Activated T-helper 9 cell treated with anti-CD3 and anti-CD28 coated beads, Interleukin-2, amount 50 U/mL, for 16 hours (primary cell): ENCODE measurements around the gene PRPF6.
A peak's percentile ranks its signal among the peaks of the same experiment; 100 is the strongest.

Experiments
- DNase-seq: peaks from one replicate; pipeline ENCODE4 v3.0.0-alpha.2; 2020; ENCODE audit warnings: low read depth

The PRPF6 gene

DNA sequence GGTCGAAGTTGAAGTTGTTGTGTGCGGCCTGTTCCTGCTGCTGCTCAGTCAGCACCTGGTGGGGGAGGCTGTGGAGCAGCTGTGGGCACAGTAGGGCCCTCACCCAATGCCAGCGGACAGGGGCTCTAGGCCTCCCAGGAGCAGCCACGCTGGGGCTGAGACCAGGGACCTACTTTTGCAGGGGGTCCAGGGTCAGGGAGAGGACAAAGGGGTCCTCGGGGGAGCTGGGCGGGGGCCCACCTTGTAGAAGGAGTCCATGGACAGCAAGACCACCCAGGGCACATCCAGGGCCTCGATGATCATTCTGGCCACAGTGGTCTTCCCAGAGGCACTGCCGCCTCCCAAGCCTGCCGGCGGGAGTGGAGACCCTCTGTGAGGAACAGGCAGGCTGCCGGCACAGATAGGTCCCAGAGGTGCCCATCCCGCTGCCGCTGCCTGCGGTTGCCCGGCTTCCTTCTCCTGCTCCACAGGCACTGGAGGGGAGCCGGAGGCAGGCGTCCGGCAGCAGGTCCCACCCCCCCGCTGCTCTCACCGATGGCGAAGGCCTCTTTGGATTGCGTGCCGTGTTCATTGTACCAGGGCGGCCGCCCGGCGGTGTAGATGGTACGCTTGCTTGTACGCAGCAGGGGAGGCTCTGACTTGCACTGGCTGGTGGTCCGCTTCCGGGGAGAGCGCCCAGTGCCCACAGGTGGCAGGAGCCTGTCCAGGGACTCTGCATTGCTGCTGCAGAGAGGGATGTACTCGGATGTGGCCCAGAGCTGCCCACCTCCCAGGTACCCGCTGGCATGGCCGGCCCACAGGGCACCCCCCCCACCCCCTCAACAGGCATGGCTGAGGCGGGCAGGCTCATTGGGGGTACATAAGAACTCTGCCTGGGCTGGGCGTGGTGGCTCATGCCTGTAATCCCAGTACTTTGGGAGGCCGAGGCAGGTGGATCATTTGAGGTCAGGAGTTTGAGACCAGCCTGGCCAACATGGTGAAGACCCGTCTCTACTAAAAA lies 34.7 kb upstream of the PRPF6 start:
- no peak for DNase-seq

DNA sequence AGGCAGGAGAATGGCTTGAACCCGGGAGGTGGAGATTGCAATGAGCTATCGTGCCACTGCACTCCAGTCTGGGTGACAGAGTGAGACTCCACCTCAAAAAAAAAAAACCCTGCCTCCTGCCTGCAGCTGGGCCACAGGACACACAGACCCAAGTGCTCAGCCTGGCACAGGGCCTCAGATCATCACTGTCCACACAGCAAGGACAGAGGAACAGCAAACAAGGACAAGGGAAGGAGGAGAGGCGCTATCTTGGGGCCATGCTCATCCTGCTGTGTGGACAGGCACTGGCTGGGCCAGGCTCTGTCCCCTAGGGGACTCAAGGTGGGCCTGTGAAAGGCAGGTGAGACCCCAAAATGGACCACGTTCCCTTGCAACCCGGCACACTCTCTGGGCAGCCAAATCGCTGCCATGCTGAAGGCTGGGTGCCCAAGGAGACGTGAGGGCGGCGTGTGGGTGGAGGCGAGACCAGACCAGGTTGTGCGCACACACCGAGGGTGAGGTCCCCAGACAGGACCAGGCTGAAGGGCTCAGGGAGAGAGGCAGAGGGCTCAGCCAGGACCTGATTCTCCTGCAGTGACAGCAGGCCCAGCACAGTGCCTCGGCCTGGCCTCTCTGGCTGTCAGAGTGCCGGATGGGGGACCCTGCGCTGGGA lies 33.8 kb upstream of the PRPF6 start:
- no peak for DNase-seq

DNA sequence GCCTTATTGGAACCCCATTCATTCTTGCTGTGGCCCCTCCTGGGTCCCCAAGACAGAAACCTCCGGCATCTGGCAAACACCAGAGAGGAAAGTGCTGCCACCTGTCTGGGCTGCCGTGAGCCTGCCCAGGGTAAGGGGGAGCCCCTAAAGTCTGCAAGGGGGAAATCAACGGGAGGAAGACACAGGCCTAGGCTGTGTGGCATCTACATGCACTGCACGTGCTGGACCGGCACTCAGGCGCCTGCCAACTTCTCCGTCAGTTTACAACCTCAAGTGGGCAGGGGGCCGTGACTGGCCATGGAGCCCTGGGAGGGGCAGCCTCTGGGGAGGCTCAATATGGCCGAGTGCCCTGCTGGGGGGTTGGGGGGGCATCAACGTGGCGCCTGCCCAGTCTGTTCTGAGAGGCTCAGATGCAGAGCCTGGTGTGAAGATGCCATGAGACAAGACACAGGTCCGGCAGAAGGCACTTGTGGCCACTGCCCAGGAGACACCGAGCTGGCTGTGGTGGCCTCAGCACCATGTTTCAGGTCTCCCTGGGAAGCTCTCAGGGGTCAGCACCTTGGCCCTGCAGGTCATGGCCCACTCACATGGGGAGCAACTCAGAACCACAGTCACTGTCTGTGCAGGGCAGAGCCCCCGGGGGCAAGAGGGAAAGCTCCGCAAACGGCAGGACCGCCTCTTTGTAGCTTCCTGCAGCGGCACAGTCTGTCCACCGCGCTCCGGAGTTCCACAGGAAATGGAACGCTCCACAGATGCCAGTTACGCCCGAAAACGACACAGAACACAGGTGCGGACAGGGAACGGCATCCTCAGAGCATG lies 33.1 kb upstream of the PRPF6 start:
- DNase-seq = no peak

DNA sequence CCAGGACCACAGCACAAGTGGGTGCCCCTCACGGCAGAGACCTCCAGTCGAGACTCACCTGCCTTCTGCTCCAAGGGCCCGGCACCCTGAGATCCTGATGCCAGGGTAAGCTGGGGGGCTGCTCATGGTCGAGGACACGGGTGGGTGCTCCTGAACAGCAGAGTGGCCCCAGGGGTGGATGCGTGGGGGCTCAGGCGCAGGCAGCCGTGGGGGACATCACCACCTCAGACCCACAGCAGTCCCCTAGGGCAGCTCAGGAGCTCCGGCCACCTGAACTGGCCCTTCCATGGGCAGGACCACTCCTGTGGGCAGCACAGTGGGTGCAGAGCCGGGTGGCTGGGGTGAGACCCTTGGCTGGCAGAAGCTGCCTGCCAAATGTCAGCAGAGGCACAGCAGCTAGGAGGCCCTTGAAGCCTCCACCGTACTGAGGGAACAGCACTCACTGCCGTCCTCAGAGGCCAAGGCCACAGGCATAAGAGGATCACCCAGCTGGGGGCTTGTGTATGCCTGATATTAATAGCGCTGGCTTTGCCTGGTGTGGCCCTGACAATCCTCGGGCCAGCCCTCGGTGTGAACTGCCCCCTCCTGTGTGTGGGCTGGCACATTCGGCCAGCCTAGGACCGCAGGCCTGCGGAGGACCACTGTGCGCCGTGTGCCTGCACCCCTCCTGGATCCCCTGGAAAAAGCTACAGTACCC lies 30.1 kb upstream of the PRPF6 start:
- DNase-seq = no peak

DNA sequence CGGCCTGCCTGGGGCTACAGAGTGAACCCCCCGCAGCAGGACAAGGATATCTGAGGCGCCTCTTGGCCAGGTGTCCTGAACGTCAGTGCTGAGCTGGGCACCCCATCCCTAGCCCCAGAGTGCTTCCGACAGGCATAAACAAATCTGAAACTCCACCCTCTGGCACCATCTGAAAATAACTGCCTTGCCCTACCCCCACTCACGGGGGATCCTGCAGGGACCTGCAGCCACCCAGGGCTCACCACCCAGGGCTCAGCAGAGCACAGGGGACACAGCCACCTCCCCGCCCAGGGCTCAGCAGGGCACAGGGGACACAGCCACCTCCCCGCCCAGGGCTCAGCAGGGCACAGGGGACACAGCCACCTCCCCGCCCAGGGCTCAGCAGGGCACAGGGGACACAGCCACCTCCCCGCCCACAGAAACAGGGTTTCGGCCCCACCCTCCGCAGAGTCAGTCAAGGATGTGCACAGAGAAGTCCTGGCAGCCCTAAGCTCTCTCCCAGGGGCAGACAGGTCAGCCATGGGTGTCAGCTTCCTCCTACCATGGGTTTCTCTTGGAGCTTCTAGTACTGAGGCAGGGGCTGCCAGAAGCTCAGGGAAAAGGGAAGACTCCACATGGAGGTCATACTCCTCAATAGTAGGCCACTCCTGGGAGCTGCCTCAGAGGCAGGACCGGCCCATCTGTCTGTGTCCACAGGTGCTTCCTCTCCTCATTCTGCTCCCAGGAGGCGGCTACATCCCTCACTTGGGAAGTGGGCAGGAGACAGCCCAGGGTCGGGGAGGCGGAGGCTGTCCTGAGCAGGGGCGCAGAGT lies 29.3 kb upstream of the PRPF6 start:
- no peak for DNase-seq

DNA sequence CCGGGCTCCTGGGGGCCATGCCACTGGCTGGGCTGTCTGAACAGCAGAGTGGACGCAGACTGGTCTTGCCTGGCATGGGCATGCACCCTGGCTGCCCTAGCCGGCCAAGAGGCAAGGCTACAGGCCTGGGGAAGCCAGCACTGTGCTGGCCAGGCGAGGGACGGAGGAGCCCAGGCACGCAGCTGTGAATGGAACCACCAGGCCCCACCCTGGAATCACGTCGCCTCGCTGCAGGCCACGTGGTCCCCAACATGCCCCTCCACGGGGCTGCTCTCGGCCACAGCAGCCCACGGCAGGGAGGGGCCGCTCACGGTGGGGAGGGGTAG lies 28.8 kb upstream of the PRPF6 start:
- DNase-seq = no peak

DNA sequence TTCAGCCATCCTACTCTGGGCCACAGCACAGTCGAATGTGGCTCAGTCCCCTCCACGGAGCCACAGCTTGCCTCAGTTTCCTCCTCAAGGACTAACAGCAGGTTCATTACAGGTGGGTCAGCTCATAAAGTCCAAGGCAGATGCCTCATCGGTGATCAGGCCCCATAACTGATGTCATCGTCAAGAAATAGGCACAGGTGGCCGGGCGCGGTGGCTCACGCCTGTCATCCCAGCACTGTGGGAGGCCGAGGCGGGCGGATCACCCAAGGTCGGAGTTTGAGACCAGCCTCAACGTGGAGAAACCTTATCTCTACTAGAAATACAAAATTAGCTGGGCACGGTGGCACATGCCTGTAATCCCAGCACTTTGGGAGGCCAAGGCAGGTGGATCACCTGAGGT lies 28.2 kb upstream of the PRPF6 start:
- no peak for DNase-seq

DNA sequence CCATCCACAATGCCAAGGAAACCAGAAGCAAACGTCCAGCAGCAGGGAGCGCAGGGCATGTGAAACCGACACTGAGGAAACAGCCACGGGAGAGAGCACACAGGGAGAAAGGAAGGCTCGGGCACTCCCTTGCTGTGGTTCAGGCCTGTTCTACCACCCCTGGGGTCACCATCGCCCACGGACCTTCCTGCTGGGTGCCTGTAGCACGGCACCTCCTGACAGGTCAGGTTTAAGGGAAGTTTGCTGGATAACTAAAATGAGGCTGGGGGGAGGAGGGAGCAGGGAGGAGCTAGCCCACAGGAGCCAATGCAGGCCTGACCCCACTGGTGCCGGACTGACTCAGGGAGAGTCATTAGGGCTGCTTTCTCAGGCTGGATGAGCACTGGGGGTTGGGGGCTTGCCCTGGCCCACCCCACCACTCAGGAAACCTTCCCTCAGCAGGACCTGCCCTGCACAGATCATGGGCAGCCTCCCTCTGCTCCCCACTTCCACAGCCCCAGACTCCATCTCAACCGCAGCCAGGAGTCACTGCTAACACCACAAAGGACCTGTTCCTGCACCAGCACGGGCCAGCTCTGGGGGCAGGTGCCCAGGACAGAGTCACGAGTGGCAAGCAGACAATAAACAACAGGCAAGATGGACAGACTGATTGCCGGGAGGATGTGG lies 27.0 kb upstream of the PRPF6 start:
- DNase-seq = no peak

DNA sequence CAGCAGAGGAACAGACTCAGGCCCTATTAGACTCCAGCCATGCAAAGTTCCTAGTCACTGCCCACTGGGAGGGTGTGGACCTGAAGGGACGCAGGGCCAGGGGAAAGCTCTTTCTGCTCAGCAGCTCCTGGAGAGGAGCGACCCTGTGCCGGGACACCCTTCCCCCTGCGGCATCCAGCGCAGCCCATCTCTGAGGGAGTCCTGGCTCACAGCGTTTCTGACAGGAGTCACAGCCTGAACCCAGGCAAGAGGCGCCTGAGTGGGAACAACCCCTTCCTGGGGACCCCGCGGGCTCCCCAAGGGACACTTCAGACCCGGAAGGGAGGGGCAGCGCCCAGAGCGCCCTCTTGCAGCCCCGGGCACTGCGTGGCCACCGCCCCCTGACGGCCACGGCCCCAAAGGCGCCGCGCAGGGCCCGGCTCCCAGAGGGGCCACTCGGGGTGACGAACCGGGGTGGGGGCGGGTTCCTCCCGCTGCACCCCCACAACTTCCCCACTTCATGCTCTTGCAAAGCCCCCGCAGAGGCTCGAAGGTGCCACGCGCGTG lies 25.6 kb upstream of the PRPF6 start:
- no peak for DNase-seq

DNA sequence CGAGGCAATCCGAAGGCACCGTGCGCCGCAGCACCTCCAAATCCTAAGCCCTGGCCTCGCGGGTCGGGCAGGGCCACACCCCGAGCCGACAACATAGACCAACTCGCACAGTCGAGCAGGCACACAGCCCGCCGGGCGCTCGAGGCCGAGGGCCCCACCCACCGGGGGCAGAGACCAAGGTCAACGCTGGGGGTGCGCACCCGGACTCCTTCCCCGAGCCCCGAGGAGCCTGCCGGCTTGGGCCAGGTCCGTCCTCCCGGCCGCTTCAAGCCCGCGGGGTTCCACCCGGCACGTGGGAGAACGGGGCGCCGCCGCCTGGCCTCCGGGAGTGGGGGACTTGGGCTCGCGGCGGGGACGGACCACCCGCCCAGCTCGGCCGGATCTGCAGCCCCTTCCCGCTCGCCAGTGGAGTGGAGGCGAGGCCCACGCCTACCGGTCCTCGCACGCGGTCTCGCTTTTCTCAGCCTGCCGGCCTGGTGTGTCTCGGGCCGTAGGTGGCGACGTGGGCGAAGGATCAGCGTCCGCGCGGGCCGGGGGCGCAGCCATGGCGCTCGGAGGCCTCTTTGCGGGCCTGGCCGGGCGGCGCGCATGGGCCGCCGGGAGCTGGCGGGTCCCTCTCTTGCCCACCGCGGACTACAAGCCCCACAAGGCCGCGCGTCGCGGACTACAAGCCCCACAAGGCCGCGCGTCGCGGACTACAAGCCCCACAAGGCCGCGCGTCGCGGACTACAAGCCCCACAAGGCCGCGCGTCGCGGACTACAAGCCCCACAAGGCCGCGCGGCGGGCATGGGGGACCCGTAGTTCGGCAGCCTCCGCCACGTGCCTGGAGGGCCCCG lies 24.9 kb upstream of the PRPF6 start, which contains the start of gene UCKL1:
Gene UCKL1, minus strand, starts transcription at position 590 of the 837 bp plus-strand sequence. Its CDS starts 44 bp downstream, at position 546.
- DNase-seq = peak; percentile 88

DNA sequence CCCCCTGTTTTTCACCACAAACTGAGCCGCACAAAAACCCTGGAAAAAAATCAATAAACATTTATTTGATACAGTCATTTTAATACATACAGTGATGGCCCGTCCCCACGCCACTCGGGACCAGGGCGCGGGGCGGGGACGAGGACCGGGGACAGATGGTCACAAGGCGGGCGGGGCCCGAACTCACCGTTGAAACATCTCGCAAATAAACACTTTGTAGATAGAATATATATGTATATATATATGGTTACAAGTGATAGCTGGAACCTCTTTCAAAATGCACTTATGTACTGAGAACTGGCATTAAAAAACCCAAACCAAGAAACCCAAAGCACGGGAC lies 24.3 kb upstream of the PRPF6 start:
- no peak for DNase-seq

DNA sequence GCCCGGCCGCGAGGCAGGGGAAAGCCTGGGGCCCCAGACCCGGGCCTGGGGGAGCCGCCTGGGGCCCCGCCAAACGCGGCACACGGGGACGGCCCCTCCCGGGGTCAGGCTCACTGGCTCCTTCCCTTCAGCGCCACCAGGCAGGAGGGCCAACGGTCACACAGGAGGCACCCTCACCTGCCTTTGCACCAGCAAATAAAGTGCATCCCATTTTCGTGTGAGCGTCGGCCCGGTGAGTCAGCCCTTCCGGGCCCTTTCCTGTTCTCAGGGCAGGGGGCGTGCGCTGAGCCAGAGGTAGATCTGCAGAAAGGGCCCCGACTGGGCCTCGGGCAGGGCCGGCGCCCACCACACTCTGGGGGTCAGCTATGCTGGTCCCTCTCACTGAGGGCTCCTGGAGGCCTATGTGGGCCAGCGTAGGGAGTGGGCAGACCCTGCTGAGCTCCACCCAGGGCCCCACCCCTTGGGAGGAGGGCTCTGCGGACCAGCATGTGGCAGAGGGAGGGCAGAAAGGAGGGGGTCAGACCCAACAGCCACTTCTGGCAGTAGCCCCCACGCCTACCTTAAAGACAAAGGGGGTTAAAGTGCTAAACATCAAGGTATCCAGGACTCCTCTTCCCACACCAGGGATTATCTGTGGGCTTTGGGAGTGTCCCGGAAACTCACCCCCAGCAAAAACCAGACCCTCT lies 23.8 kb upstream of the PRPF6 start:
- peak; percentile 72 for DNase-seq

DNA sequence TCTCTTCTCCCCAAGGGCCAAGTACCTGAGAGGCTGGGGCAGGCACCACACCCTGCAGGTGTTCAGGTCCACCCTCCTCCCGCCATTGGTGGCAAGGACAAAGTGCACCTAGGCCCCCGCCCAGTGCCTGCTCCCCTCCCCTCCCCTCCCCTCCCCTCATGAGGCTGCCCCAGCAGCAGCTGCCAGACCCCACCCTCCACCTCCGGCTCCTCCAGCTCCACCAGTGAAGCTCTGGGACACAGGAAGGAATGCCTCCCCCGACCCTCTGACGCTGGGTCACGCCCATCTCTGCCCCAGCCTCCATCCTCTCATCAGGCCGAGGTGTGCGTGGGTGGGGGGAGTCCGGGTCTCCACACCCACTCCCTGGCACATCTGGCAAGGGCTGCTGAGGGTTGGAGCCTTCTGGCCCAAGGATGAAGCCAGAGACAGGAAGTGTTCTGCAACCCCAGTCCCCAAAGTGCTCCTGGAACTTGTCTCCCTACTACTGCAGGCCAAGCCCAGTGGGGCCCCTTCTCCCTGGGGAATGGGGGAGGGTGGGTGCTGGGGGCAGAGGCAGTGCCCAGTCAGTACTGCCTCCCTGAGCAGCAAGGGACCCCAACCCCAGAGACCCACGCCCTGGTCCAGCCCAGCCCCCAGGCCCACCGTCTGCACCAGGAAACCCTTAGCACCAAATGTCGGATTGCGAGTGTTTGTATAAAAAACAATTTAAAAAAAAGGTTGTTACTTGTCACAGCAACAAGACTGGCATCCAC lies 23.1 kb upstream of the PRPF6 start:
- DNase-seq = no peak

DNA sequence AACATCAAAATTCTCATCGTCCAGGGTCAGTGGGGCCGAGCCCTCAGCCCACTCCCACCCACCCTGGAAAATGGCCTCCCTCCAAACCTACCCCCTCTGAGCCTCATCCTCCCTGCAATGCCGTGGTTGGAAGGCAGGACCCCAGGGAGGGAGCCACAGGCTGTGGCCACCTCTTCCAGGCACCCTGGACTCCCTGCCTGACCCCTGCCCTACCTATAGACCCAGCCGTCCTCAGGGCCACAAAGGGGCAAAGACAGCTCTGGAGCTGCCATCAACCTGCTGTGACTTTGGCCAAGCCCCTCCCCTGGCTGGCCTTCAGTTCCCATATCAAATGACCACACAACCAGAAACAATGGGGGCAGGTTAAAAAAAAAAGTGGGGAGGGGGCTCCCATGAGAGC lies 22.5 kb upstream of the PRPF6 start:
- DNase-seq = no peak

DNA sequence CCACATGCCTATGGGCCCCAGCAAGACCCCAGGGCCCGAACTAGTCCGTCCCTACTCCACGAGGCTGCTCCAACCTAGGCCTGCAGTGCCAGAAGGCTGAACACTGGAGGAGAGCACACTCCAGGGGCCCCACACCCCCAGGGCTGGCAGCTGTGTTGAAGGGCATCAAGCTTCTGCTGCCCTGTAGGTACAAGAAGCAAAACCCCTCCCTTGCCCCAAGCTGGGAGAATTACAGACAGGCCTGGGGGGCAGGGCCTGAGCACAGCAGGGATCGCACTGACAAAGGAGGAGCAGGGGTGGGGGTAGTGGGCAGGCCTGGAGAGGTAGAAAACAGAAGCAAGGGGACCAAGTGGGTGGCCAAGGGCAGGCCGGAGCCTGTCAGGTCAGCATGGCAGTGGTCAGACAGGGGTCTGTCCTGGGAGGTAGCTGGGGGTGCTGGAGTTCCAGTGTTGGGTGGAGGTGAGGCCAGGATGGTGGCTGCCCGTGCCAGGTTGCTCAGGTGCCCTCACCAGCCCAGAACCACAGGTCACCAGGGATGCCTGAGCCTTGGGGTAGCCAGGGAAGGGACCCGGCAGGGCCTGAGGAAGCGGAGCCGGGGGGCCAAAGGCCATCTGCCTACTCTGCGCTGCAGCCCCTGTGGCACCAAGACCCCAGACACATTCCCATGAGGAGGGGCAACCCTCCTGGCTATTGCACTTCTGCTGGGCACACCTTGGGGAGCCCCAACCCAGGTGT lies 21.8 kb upstream of the PRPF6 start:
- DNase-seq = no peak

DNA sequence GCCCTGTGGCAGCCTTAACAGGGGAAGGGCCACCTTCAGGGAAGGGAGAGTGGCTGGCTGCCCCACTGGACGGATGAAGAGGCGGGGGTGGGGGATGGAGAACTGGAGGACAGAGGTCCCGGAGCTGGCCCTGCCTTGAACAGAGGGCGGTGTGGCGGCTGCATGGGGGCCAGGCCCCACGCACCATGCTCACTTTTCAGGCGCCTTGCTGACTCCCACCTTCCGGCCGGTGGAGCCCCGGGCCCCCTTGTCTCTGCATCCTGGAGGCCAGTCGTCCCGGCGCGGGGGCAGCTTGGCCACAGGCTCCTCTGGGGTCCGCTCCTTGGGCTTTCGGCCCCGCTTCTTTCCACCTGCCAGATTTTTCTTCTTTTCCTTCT lies 21.2 kb upstream of the PRPF6 start:
- no peak for DNase-seq
